GM19328 (cell line): Measurements from ENCODE around the gene TBX3.

Experiments used
- ATAC-seq: cut with Tn5 transposase; IDR thresholded peaks from one replicate; pipeline ENCODE4 v1.9.1; 2021; ENCODE audit warnings: mild to moderate bottlenecking, moderate library complexity; ENCODE audit not compliant: unreplicated experiment

Gene TBX3

DNA sequence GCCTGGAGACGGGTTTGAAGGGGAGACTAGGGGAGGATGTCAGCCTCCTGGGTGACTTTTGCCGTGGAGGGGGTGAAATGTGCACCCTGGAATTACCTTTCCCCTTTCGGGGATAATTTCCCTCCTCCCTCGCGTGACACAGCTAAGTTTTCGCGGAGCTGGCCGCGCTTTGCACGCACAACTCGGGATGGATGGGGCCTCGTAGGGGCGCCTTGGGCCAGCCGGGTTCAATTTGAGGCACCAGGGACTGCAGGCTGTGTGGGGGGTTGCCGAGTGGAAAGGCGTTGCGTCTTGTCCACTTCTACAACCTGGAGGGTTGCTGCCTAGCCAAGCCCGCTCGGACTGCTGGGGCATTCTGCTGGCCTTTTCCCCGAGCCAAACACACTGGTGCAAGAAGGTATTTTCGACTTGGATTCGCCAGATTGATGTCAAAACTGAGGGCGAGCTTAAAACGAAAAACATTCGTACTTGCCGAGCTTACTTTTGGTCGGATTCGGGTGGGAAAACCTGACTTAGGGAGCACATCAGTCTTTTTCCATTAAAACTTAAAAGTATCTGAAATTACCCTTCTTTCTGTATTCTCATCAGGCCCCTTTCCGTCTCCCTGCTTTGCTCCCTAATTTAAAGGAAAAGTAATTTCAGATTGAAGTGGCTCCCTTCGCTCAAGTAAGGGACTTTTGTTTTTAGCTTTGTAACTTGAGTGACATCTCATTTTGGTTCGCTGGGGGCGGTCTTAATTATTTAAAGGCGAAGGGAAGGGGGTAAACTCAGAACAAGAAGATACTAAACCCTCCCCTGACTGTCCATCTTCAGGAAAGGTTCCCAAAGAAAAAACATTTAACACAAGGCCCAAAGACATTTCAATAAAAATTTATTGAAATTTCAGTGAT is 14.3 kb downstream of the TBX3 start:
- no peak for ATAC-seq

DNA sequence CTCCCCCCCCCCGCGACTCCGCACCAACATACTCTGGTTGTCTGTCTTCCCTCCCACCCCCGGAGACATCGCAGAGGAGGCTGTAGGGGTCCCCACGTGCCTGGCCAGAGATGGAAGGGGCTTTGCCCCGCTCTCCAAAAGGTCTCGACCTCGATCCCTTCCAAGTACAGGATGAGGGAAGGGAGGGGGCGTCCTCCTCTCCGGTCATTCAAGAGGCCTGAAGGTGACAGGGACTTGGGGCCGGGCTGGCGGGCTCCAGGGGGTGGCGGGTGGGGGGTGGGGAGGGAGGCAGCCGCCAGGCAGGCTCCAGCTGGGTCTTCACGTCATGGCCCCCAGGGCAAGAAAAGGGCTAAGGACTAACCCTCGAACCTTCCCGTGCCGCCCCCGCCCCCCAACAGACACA is 15.1 kb downstream of the TBX3 start:
- no peak for ATAC-seq

DNA sequence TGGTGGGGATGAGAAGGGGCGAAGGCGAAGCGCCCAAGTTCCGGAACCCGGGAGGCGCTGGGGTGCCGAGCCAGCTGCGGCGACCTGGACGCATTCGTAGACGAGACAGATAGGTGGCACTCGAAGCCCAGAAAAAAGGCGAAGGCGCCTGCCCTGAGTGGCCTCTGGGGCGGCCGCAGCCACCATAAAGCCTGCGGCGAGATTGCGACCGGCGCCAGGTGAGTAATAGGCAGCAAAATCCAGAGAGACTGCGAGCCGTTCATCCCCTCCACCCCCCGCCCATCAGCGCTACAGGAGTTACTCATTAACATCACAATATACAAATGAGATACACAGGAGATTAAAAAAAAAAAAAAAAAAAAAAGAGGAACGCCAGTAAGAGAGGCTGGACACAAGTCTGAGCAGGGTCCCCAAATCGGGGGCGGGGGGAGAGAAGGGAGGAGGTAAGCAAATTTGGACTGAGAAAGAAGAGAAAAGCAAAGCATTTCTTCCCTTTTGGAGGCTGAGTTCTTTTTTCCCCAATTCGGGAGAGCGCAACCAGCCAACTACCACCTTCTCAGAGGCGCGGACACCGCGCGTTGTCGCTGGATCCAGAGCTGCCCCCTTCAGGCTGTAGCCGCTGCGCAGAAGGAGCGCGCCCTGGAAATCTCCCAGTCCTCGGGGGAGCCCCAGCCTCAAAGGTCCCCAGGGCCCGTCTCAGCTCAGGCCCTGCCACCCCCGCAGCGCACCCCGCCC is 15.7 kb downstream of the TBX3 start:
- ATAC-seq, result no peak

DNA sequence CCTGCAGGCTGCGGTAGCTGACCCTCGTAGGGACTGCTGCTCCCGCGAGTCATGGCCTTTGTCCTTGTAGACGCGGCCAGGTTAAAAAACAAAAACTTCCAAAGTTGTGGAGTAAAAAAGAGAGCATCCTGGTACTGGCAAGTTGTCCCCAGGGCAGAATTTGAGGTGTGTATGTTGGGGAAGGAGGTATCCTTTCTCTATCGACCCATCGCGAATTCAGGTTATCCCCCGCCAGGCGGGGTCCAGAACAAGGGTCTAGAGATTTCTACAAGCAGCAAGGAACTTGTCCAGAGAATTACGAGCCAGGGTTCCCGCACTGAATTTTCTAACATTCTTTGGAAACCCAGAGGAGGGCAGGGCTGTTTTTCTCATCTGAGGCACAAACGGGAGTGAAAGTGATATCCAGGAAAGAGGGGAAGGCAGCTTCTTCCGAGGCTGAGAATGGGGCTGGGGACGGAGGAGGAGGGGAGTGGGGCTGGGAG is 16.3 kb downstream of the TBX3 start:
- ATAC-seq, result no peak

DNA sequence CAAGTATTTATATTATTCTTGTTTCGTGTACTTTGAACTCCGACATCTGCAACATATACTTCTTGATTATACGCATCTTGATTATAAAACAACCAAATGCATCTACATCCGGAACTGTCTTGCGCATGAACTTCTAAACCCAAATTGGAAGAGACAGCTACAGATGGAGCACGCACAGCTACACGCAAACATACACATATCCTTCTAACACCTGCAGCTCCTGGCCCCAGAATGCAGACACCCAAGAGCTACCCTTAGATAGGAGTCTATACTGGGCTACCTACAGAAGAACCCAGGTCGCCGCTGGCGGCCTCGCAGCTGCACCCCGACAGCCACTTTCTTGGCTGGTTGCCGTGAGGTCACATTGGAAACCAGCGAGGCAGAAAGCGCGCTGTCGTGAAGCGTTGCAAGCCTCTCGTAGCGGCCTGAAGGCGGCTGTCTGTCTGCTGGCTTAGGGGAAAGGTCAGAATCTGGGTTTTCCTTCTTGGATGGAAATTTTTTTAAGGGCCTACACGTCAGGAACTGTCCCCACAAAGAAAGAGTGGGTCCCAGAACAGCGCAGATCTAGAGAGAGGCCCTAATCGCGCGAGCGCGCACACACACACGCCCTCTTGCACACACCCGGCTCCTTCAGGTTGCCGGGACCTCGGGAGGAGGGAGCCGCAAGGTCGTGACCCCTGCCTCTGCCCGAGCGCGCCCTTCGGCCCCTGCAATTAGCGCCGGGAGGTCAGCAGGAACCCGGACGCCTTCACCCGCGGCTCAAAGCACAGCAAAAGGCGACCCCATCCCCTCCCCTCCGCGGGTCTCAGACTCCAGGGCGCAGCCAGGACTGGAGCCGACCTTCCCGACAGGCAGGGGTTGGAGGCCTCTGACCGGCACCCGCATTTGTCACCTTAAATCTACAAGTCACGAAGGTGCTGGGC is 17.0 kb downstream of the TBX3 start:
- no peak for ATAC-seq

DNA sequence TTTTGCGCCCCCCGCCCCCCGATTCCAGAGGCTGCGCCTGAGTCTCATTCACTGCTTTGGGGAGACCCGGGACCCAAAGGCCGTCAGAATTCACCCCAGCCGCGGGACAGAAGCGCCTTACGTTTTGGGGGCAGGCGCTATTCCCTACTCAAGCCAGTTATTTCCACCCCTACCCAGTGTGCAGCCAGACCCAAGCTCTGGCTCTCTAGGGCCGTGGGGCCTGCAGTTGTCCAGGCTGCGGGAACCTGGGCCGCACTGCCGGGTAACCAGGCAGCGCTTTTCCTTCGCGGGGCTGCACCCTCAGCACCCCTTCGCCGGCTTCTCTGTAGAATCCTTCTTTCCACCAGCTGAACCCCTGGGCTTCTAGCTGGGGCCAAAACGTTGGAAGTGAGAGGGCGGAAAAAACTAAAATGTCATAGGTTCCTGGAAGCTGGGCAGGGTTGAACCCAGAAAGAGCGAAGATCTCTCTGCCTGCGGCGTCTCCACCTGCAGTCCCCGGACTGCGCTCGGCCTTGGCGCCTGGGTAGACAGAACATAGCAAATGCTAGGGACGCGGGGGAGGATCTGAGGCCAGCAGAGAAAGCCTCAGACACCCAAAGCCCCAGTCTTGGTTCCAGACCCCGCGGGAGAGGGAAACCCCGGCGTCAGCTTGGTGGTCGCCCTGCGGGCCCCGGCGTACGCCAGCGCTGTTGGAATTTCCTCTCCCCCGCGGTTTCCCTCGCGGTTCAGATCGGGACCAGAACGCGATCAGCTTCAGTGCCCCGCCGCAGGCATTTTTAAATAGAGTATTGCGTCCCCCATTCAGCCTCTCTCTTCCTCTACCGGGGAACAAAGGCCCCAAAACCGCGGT is 18.3 kb downstream of the TBX3 start:
- ATAC-seq, result no peak

DNA sequence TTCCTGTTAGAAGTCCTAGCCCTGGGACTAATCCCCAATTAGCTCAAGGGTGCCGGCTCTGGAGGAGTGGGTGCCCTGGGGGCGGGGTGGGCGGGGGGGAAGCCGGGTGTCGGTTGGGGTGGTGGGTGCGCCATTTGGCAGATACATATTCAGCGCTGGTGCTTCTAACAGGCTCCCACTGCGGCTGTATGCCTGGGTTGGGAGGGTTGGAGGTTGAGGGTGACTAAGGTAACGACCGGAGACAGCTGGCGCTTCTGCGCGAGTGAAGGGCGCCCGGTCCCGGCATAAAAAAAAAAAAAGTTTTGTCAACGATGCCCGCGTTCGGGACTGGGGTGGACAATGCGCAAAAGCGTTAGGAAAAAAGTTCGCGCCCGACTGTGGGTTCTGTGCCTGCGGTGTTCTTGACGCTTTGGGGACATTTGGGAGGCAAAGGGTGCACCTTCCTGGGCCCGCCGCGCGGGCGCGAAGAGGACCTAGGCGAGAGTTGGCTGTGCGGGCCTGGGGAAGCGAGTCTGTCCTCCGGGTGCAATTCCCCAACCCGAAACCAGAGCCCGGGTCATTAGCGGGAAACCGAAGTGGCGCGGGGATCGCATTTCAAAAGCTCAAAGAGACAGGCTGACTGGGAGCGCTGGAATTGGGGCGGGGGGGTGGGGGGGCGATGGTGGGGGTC is 19.2 kb downstream of the TBX3 start:
- ATAC-seq, result no peak

DNA sequence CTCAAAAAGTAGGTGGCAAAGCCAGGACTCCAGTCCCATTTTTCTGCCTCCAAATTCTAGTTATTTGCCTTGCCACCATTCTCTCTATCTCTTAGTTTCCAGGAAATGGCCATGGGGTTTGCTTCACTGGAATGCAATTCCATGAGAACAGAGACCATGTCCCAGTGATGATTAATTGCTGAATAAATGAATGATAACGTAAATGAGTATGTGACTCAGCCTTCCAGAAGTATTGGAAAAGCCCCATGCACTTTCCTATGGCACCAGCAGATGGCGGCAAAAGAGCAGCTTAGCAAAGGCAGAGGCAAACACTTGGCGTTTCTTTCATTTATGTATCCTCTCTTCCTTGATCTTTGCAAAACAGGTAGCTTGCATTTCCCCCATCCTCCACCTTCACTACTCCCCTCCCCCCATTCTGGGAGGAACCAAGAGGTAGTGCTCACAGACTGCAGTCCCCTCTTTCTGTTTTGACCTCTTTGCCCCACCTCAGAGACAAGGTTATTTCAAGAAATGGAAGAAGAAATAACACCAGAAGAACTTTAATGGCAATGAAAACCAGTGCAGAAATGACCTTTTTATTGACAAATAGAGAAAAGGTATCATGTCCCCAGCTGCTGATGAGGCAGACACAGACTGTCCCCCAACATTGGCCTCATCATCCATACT is 21.3 kb downstream of the TBX3 start:
- ATAC-seq, result no peak

DNA sequence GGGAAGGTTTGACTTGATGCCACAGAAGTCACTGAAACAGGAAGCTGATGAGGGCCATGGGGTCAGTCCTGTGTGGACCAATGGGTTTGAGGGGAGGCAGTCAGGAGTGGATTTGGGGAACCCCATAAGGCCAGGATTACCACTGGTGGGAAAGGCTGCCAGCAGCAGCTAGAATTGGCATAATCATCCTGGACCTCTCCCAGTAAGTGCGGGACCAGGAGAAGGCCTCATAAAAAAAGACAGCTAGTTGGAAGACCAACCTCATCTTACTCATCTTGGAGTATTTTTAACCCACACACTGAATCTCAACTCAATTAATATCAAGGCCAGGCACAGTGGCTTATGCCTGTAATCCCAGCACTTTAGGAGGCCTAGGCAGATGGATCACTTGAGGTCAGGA is 22.7 kb downstream of the TBX3 start:
- ATAC-seq, result no peak

DNA sequence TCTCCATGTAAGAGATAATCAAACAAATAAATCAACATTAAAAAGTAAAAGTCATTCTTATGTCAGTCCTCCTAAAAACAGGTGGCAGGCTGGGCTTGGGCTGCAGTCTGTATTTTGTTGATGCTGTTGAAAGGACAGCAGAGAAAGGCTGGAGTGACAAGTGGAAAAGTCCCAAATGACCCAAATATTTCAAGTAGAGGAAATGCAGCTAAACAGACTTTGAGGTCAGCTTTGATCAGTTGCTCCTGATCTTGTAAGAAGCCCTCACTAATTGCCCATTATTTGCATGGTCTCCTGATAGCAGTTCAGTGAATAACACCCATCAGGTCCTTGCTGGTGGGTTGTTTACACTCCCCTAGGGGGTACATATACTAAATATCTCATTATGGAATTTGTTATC is 24.9 kb downstream of the TBX3 start:
- ATAC-seq, result no peak

DNA sequence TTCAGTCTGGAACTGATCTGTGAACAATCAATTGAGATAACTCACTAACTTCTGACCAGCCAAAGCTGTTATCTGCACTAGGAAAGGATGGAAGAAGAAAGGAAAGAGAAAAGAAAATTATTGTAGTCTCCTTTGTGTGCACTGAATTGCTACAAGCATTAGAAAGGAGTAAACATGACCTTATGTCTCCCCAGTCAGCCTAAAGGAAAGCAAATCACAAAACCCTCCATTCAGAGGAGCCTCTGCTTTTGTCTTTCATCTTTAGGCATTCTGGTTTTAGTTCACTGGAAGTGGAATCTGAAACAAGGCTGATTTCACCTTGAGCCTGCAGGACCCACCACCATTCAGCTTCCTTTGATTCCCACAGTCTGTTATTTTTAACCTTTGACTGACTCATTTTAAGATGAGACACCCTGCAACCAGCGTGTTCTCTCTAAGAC is 26.0 kb downstream of the TBX3 start:
- no peak for ATAC-seq

DNA sequence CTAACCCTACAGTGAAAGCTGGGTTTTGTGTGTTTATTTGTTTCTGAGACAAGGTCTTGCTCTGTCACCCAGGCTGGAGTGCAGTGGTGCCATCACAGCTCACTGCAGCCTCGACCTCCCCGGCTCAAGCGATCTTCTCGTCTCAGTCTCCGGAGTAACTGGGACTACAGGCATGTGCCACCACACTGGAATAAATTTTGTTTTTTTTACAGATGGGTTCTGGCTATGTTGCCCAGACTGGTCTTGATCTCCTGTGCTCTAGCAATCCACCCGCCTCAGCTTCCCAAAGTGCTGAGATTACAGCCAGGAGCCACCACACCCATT is 26.4 kb downstream of the TBX3 start:
- ATAC-seq, result no peak

DNA sequence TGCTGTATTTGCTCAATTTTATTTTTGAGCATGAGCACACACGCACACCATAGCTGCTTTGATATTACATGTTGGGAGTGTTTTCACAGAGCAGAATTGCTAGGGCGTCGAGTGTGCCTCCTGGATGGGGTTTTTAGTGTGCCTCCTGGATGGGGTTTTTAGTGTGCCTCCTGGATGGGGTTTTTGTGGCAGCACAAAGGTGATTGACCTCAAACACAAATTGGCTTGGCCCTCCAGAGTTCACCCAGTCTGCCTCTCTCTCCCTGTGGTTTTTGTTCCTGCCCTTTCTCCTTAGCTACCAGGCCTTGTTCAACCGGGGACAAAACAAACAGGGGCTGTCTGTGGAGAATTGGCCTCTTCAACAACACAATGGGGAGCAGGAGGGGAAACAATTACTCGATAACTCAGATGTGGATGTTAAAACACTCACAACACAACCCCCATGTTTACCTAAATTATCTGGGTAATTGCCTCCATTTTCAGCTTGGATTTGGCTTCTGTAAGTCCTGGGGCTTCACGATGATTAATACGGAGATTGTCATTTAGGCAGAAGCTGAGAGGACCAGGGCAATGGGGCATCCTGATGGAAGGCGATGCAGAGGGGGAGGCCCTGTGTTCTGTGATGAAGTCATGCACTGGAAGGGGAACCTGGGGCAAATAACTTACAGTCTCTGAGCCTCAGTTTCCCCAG is 26.9 kb downstream of the TBX3 start:
- no peak for ATAC-seq

DNA sequence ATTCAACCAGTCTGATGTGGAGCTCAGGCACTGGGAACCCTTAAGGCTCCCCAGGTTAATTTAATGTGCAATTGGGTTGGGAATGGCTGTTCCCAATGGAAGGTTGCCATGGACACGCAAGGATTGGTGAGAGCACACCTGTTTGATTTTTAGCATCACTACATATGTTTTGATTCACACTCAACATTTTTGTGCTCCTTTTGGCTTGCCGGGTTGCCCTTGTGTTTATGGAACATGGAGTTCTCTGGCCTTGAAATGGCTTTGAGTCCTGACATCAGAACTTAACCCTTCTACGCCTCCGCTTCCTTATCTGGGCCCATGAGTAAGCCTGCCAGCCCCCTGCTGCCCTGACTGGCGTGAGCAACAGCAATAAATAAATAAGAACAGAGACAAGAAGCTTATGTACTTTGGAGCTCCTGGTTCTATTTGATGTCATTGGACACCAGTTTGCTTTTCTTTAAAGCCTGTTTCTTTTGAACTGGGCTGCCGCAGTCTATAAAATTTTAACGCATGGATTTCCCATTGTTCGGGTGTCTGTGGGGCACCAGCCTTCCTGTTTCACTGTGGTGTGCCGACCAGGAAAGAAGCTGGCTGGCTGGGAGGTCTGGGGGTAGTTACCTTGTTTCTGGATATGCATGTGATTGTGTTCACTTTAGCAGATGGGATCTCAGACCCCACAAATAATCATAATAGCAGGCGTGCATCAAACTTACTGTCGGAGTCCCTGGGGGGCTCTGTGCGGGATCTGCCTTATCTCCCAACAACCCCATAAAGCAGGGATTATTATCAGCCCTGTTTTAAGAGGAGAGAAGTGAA is 27.8 kb downstream of the TBX3 start:
- ATAC-seq, result no peak

DNA sequence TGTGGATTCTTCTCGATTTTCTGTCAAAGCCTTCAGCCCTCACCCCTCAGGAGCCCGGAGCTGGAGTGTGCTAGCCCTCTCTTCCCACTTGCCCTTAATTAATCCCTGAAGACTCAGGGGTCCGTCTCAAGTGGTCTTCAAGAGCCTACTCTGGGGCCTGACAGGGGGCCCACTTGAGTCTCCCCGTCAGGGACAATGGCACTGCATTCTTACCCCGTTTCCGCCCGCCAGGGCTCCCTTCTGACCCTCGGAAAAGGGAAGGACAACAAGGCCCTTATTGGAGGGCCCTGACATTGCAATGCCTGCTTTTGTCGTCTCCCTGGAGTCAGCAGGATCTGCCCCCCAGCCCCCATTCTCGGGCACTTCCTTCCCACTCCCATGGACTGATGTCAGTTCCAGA is 34.4 kb downstream of the TBX3 start:
- ATAC-seq, result no peak

DNA sequence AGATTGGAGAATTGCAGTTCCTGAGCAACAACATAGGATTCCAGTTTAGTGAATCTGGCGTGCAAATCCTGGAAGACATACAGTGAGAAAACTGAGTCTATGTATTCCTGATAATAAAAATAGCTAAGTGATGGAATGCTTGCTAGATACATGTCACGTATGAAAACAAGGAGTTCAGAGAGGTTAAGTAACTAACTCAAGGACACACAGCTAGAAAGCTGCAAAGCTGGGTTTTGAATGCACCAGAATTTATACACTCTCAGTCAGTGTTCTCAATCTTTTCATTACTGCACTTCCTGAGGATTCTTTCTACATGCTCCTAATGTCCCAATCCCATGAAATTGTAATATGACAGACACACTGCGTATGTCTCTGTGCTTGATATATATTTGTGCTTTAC is 35.3 kb downstream of the TBX3 start:
- no peak for ATAC-seq

DNA sequence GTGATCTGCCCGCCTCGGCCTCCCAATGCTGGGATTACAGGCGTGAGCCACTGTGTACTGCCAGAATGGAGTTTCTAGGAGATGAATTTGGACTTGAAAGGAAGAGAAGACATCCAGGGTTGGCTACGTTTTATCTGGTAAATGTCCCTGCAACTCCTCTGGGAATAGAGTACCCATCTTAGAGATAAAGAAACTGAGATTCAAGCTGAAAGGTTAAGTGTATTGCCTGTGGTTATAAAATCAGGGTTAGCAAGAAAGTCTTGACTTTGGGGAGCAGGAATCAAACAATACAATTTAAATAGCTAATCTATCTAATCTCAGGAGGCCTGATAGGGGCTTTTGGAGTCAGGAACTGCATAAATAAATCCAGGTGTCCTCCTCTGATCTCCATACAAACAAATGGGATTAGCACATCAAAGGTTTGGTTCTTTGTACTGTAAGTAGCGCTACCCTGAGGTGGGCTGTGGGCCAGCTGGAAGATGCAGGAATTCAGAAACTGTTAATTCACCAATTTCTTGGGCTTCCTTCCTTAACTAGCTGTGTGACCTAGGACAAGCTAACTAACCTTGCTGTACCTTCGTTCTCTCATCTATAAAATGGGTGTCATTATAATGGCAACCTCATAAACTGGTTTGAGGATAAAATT is 45.1 kb downstream of the TBX3 start:
- ATAC-seq, result no peak
